Astrocyte of the cerebellum (primary cell): Measurements from ENCODE around the gene TMEM150B.

Source experiments
- DNase-seq: peaks from one replicate; pipeline ENCODE4 v3.0.0-alpha.2; 2011; ENCODE audit warnings: low read depth
- H3K4me3 ChIP-seq: 2 replicates; pipeline ENCODE4 v1.5.1; 2011; ENCODE audit warnings: mild to moderate bottlenecking, low read depth, low read length, moderate library complexity
- in situ Hi-C: cut with HindIII; loops from 2 replicates; pipeline ENCODE4 v1.10.0; 2017; ENCODE audit warnings: low sequenced_read_pairs
- TF ChIP-seq, protein P1 (sequence below): IDR thresholded peaks from 2 replicates; pipeline ENCODE4 v1.5.1; 2012; ENCODE audit warnings: low read length, low read depth, moderate library complexity, mild to moderate bottlenecking; ENCODE audit errors: missing control alignments

The TMEM150B gene

DNA sequence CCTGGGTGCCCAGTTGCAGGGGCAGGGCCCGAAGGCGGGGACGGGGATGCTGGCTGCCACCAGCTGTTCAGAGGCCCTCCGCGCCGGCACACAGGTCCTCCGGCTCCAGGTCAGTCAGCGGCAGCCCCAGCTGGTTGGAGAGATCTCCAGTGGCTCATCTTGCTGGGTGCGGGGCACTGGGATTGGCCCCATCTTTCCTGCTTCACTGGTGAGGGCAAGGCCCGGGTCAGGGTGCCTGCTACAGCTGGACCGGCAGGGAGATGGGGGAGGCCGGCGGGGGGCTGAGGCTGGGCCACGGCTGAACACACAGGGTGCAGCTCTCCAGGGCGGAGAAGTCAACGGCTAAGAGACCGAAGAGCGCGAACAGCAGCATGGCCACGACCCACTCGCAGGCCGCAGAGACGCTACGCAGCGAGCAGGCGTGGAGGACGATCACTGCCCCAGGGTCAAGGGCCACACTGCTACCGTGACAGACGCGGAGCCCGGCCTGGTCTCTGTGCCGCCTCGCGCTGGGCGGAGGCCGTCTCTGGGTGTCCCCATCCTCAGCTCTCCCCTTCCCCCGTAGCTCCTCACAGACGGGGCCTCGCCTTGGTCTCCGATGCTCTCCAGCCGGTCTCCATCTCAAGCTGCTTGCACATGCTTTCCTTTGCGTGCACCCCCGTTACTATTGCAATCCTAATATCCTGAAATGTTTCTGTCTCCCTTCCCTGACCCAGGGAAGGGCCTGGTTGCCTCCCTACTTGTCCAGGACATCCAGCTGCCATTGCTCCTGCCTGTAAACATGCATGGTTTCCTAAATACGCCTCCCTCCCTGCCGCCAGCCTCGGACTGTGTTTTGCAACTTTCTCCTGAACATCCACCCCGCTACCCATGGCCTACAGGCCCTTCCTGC lies 12.3 kb downstream of the TMEM150B start:
- no peak overlapping the region for H3K4me3 ChIP-seq
- DNase-seq = no peak
- TF ChIP-seq, protein P1, sequence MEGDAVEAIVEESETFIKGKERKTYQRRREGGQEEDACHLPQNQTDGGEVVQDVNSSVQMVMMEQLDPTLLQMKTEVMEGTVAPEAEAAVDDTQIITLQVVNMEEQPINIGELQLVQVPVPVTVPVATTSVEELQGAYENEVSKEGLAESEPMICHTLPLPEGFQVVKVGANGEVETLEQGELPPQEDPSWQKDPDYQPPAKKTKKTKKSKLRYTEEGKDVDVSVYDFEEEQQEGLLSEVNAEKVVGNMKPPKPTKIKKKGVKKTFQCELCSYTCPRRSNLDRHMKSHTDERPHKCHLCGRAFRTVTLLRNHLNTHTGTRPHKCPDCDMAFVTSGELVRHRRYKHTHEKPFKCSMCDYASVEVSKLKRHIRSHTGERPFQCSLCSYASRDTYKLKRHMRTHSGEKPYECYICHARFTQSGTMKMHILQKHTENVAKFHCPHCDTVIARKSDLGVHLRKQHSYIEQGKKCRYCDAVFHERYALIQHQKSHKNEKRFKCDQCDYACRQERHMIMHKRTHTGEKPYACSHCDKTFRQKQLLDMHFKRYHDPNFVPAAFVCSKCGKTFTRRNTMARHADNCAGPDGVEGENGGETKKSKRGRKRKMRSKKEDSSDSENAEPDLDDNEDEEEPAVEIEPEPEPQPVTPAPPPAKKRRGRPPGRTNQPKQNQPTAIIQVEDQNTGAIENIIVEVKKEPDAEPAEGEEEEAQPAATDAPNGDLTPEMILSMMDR = no peak
- in situ Hi-C loops = no loop called here

DNA sequence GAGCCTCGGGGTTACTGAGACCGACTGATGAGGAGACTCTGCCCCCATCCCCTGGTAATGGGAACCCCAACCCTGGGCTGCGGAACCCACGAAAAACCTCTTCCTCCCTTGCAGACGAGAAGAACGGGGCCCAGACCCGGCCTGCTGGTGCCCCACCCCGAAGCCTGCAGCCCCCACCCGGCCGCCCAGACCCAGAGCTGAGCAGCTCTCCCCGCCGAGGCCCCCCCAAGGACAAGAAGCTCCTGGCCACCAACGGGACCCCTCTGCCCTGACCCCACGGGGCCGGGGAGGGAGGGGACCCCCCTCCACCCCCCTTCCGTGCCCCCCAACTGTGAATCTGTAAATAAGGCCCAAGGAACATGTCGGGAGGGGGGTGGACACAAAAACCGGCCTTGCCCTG lies 13.3 kb downstream of the TMEM150B start:
- H3K4me3 ChIP-seq = no peak overlapping the region
- in situ Hi-C loops = no loop called here
- TF ChIP-seq, protein P1 = no peak
- DNase-seq = no peak

DNA sequence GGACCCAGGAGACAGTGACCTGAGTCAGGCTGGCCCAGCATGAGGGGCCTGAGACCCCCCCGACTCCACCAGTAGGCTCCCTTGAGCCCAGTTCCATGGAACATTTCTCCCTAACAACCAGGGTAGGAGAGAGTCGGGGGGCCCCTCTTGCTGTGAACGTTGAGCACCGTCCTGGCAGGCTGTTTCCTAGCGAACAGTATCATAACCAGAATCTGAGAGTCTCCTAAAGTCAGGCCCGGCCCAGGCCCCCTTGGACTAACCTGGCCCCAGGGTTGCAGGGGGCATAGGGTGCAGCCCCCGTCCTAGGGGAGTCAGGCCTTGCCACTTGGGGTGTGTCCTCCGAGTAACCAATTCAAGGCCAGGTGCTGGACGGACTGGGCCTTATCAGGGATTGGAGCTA lies 13.7 kb downstream of the TMEM150B start:
- in situ Hi-C loops = no loop called here
- no peak overlapping the region for H3K4me3 ChIP-seq
- TF ChIP-seq, protein P1 = no peak
- DNase-seq = no peak

DNA sequence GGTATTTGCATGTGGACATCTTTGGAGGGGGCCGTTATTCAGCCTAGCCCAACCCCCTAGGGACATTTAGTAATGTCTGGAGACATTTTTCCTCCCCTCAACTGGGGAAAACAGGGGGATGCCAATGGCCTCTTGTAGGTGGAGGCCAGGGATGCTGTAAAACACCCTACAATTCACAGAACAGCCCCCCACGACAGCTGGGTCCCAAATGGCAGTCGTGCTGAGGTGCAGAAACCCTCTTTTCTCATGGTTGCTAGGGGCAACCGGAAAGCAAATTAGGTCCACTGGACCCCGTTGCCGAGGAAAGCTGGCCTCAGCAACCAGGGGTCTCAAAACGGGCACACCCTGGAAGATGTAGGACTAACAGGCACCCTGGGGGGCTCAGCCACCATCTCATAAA lies 14.6 kb downstream of the TMEM150B start:
- TF ChIP-seq, protein P1 = no peak
- no peak overlapping the region for H3K4me3 ChIP-seq
- DNase-seq = no peak
- in situ Hi-C loops = no loop called here

DNA sequence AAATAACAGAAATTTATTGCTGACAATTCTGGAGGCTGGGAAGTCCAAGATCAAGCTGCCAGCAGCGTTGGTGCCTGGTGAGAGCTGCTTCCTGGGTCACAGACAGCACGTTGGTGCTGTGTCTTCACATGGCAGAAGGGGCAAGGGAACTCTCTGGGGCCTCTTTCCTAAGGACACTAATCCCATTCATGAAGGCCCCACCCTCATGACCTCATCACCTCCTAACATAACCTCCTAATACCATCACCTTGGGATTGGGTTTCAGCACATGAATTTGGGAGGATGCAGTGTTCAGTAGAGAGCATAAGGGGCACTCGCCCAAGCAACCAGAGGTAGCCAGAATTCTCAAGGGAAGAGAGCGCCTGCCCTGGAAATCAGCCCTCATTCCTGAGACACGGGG lies 15.7 kb downstream of the TMEM150B start:
- no peak overlapping the region for H3K4me3 ChIP-seq
- TF ChIP-seq, protein P1 = no peak
- in situ Hi-C loops = no loop called here
- no peak for DNase-seq

DNA sequence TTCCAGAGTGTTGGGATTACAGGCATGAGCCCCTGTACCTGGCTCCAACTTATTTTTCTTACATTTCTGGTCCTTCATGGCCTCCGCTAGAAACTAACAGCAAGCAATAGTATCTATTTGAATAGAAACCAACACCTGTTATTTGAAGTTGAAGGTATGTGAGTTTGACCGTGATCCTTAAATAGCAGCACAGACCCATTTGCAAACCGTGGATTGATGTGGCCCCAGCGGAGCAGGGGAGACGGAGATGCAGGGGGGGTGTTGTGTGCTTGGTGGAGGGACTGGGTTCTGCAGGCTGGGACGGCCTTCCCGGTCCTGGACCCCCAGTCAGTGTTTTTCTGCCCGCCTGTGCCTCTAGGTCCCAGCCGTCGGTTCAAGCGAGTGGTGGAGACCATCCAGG lies 16.9 kb downstream of the TMEM150B start:
- in situ Hi-C loops = no loop called here
- no peak overlapping the region for H3K4me3 ChIP-seq

More for the DNA sequence above, 16.9 kb downstream of the TMEM150B start:
- no peak for DNase-seq
- TF ChIP-seq, protein P1 = no peak
